HepG2 (cell line): ENCODE data around the gene TXNL4A. TPM values are rescaled to one million over a fixed set of nuclear protein-coding genes. Genes with fewer than 3 reads are reported as not detected.
A peak's percentile ranks its signal among the peaks of the same experiment; 100 is the strongest.

ENCODE experiments used
- ATAC-seq: fragments of 200-7000 bp; cut with Tn5 transposase; 3 replicates; pipeline ENCODE4 v1.9.1; 2020; ENCODE audit warnings: mild to moderate bottlenecking, moderate library complexity
- BruUV-seq: library from RNA; stranded (reverse); fragments of 400-500 nt; replicated peaks from 2 replicates; lab custom pipeline; 2021; lab: Mats Ljungman, UMichigan
- CTCF ChIA-PET: fragments of 300-600 bp; formaldehyde crosslinking; extraction: SDS; loops from one replicate; lab custom pipeline; 2021; ENCODE audit warnings: low total read pairs, inconsistent platforms, low intra/inter-chr PET ratio; lab: Yijun Ruan, JAX
- POLR2A ChIA-PET: fragments of 350-600 bp; sonication (Branson Sonifier 250); formaldehyde crosslinking; loops from one replicate; lab custom pipeline; 2020; ENCODE audit warnings: antibody characterized with exemption, inconsistent platforms; lab: Yijun Ruan, JAX
- DNase-seq: peaks from one replicate; pipeline ENCODE4 v3.0.0-alpha.2; 2015; ENCODE audit warnings: low spot score
- FAIRE-seq: peaks from 3 replicates; lab custom pipeline; 2011; peaks lifted over from hg19 to GRCh38; lab: Jason Lieb, UNC
- H2AFZ ChIP-seq: one replicate; pipeline ENCODE4 v1.6.1; 2011; ENCODE audit warnings: low read length, inconsistent platforms
- H3K27ac ChIP-seq: fragments of 300-600 bp; 3 replicates; pipeline ENCODE4 v1.8.0; 2011; ENCODE audit warnings: mixed run types, mild to moderate bottlenecking, mixed read lengths, low read length, inconsistent platforms; ENCODE audit not compliant: insufficient read depth; ENCODE audit errors: extremely low read length
- H3K27me3 ChIP-seq, 2 experiments: fragments of 200-600 bp in 1 of 2; 2 replicates in 1 of 2; 3 replicates in 1 of 2; pipeline versions ENCODE4 v1.6.0 to v1.8.0; 2011; ENCODE audit warnings: low read length in 2 of 2, mild to moderate bottlenecking in 2 of 2, moderate library complexity in 2 of 2, inconsistent platforms in 1 of 2; ENCODE audit not compliant: insufficient read depth in 2 of 2, control insufficient read depth in 1 of 2
- H3K36me3 ChIP-seq, 2 experiments: fragments of 200-600 bp in 1 of 2; replicated peaks in 1 of 2; 2 replicates in 1 of 2; 3 replicates in 1 of 2; pipeline versions ENCODE4 v1.5.1 to v1.8.0; 2011; ENCODE audit warnings: low read length in 2 of 2, inconsistent platforms in 1 of 2; ENCODE audit not compliant: insufficient read depth in 2 of 2, control insufficient read depth in 1 of 2
- H3K4me1 ChIP-seq: 2 replicates; pipeline ENCODE4 v1.5.1; 2012; ENCODE audit warnings: low read length, inconsistent platforms; ENCODE audit not compliant: insufficient read depth
- H3K4me2 ChIP-seq: 2 replicates; pipeline ENCODE4 v1.6.0; 2011; ENCODE audit warnings: low read depth, low read length, inconsistent platforms
- H3K4me3 ChIP-seq, 3 experiments: fragments of 200-600 bp in 1 of 3; sonication (generic), shearing (Covaris generic) in 1 of 3; replicated peaks in 1 of 3; 2 replicates each; pipeline ENCODE4 v1.5.1; 2011 to 2016; ENCODE audit warnings: low read length in 3 of 3, inconsistent platforms in 2 of 3, low read depth in 2 of 3, mild to moderate bottlenecking in 2 of 3, control low read depth in 1 of 3, mixed read lengths in 1 of 3; ENCODE audit not compliant: insufficient read depth in 1 of 3
- H3K79me2 ChIP-seq: one replicate; pipeline ENCODE4 v1.6.1; 2011; ENCODE audit warnings: low read length, inconsistent platforms; ENCODE audit not compliant: insufficient read depth
- H3K9ac ChIP-seq: 2 replicates; pipeline ENCODE4 v1.6.0; 2011; ENCODE audit warnings: mild to moderate bottlenecking, low read depth, low read length, inconsistent platforms; ENCODE audit not compliant: insufficient read depth
- H3K9me3 ChIP-seq: 2 replicates; pipeline ENCODE4 v1.5.1; 2012; ENCODE audit warnings: mild to moderate bottlenecking, low read length
- H4K20me1 ChIP-seq: 2 replicates; pipeline ENCODE4 v1.6.0; 2011; ENCODE audit warnings: inconsistent platforms, mild to moderate bottlenecking, low read length, moderate library complexity; ENCODE audit not compliant: insufficient read depth
- BCL6 ChIP-seq: IDR thresholded peaks from 2 replicates; pipeline ENCODE4 v1.6.1; 2016; ENCODE audit warnings: missing genetic modification reagents, missing compliant biosample characterization
- MTA3 ChIP-seq: sonication (generic); formaldehyde crosslinking; IDR thresholded peaks from 2 replicates; pipeline ENCODE4 v1.4.0; 2020; ENCODE audit warnings: missing genetic modification reagents
- NFYB ChIP-seq: sonication (generic); formaldehyde crosslinking; IDR thresholded peaks from 2 replicates; pipeline ENCODE4 v1.4.0; 2020; ENCODE audit warnings: missing genetic modification reagents
- SRF ChIP-seq: IDR thresholded peaks from 2 replicates; pipeline ENCODE4 v1.6.1; 2011; ENCODE audit warnings: mild to moderate bottlenecking, low read depth, low read length, moderate library complexity
- ZBTB38 ChIP-seq: sonication (generic); formaldehyde crosslinking; IDR thresholded peaks from 2 replicates; pipeline ENCODE4 v1.5.1; 2020; ENCODE audit warnings: mild to moderate bottlenecking, missing genetic modification reagents
- ZNF687 ChIP-seq: sonication (generic); formaldehyde crosslinking; IDR thresholded peaks from 2 replicates; pipeline ENCODE4 v1.5.1; 2020; ENCODE audit warnings: mild to moderate bottlenecking, missing genetic modification reagents, moderate library complexity
- WGBS: methylation state at CpG from one replicate; pipeline ENCODE4 v1.1.6; 2017; ENCODE audit warnings: low lambda C conversion rate; 5-methylcytosine and 5-hydroxymethylcytosine counted together
- in situ Hi-C: cut with HindIII; loops from 2 replicates; pipeline ENCODE4 v1.10.0; 2017; ENCODE audit warnings: low pct_unique_long_range_greater_than_20kb; ENCODE audit not compliant: extremely low pct_ligation_motif_present
- intact Hi-C: fragments of 100-400 bp; cut with micrococcal nuclease; formaldehyde crosslinking; loops from one replicate; pipeline ENCODE4 v1.10.0; 2022; ENCODE audit not compliant: unreplicated experiment
- polyA plus RNA-seq, 8 experiments: library from polyadenylated mRNA; depleted of rRNA in 3 of 8; stranded (reverse) in 7 of 8; unstranded in 1 of 8; fragments of >200 nt; fragmentation: Illumina TruSeq in 4 of 8; extraction: Trizol in 4 of 8; gene quantifications; 2 replicates each; pipeline versions ENCODE4 v1.2.1 to v1.2.3, GENCODE V29; 2011 to 2016; ENCODE audit warnings: low read depth in 4 of 8, missing spikeins in 1 of 8, mixed read lengths in 1 of 8; ENCODE audit not compliant: insufficient read depth in 1 of 8
- total RNA-seq, 5 experiments: library from RNA; depleted of rRNA; stranded (reverse); fragments of >200 nt; fragmentation: Illumina TruSeq; extraction: Trizol; gene quantifications; 2 replicates each; pipeline ENCODE4 v1.2.3, GENCODE V29; 2016; ENCODE audit warnings: low read depth in 1 of 5

The TXNL4A gene
- total and polyA plus RNA-seq, 2 of the 13 experiments (the other 11 are each of a cell fraction or from before 2014, with no cell fraction given) = 172 to 202 TPM

- DNase-seq = no peak
- peaks cover 9 to 31% of the 10 kb centered on the region in 2 experiments; a peak in 4 of 5 replicates for H3K36me3 ChIP-seq
- CTCF ChIA-PET = no interaction called here
Observed at GRCh38 chr18:79938196-79938595, 50.2 kb downstream of the TXNL4A start.

GRCh38 chr18:79937103-79937860 lies 51.1 kb downstream of the TXNL4A start:
- BruUV-seq = no TSS peak
- H3K27me3 ChIP-seq = no peaks in the 10 kb centered on the region
- H3K4me2 ChIP-seq = peak overlapping the region; percentile 55
- no peak for FAIRE-seq
- H3K9ac ChIP-seq = no peak overlapping the region
- ATAC-seq = no peak
- 0 out of 6 replicates have a peak overlapping the region, but pooled peaks of 1 of the 3 experiments have one; percentile 20 for H3K4me3 ChIP-seq
- H3K4me1 ChIP-seq = peaks cover 78% of the 10 kb centered on the region
- WGBS = 95% methylated on average over 24 of the region's 25 CpGs
- peaks cover 6 to 22% of the 10 kb centered on the region in 2 experiments; a peak in 4 of 5 replicates for H3K36me3 ChIP-seq
- TF ChIP-seq ZBTB38 = peak; percentile 39; the same call in 1 of the 2 replicates
- no peak for TF ChIP-seq SRF
- peak; percentile 56 for TF ChIP-seq ZNF687 (CRISPR knock-in tag)
- peaks cover 6% of the 10 kb centered on the region; the same call in 1 of the 2 replicates for H3K9me3 ChIP-seq
- ChIA-PET POLR2A (interaction anchor here (0.8 to 1.3 kb wide), 3 partner anchors 9 to 24 kb away, joined by 3 to 6 read pairs (median 4); no protein-coding TSS in a partner anchor), CTCF (no interaction called here)
- H3K27ac ChIP-seq = peak overlapping the region; percentile 88
- H3K79me2 ChIP-seq = peaks cover 85% of the 10 kb centered on the region
- peaks cover 15% of the 10 kb centered on the region; the same call in 1 of the 2 replicates for H4K20me1 ChIP-seq
- DNase-seq = no peak
- intact Hi-C loops (no loop called here), in situ Hi-C loops (loop anchor here (10.0 kb wide), 1 partner anchor 168 kb away; the partner anchor contains the start of gene ADNP2)
- H2AFZ ChIP-seq = no peak overlapping the region

More at GRCh38 chr18:79938196-79938595, 50.2 kb downstream of the TXNL4A start:
- BruUV-seq = no TSS peak
- in situ Hi-C loops = loop anchor here (10.0 kb wide), 1 partner anchor 167 kb away; the partner anchor contains the start of gene ADNP2
- Histone ChIP-seq H2AFZ (no peak overlapping the region), H3K9me3 (peaks cover 1% of the 10 kb centered on the region; the same call in 1 of the 2 replicates), H3K4me1 (peaks cover 86% of the 10 kb centered on the region), H3K9ac (no peak overlapping the region), H4K20me1 (peaks cover 15% of the 10 kb centered on the region; the same call in 1 of the 2 replicates), H3K4me2 (no peak overlapping the region), H3K4me3 (no peak overlapping the region)
- POLR2A ChIA-PET = no interaction called here
- FAIRE-seq (no peak), ATAC-seq (no peak)
- intact Hi-C loops = no loop called here
- 91% methylated on average over 9 of the region's 9 CpGs for WGBS
- TF ChIP-seq NFYB = no peak
- TF ChIP-seq BCL6 (CRISPR knock-in tag) = no peak
- TF ChIP-seq MTA3 (CRISPR knock-in tag) = no peak
- TF ChIP-seq, all 625 proteins: peak for 0
- Histone ChIP-seq H3K27ac (no peak overlapping the region), H3K79me2 (peaks cover 84% of the 10 kb centered on the region), H3K27me3 (no peaks in the 10 kb centered on the region)
